K562 (cell line): ENCODE measurements around the gene ADCY9. TPM values are rescaled to one million over a fixed set of nuclear protein-coding genes. Genes with fewer than 3 reads are reported as not detected.
A peak's percentile ranks its signal among the peaks of the same experiment; 100 is the strongest.

Experiments
- ATAC-seq: fragments of 200-7000 bp; cut with Tn5 transposase; 3 replicates; pipeline ENCODE4 v1.9.1; 2020; ENCODE audit warnings: moderate library complexity
- BruUV-seq: library from RNA; stranded (reverse); fragments of 400-500 nt; replicated peaks from 2 replicates; lab custom pipeline; 2021; lab: Mats Ljungman, UMichigan
- CTCF ChIA-PET: fragments of 300-600 bp; formaldehyde crosslinking; extraction: SDS; loops from one replicate; lab custom pipeline; 2021; ENCODE audit warnings: low intra/inter-chr PET ratio; lab: Yijun Ruan, JAX
- POLR2A ChIA-PET: fragments of 300-600, 350-650 bp; sonication (Branson Sonifier 250); formaldehyde crosslinking; extraction: SDS; loops from one replicate; lab custom pipeline; 2021; ENCODE audit warnings: antibody characterized with exemption, inconsistent platforms; lab: Yijun Ruan, JAX
- DNase-seq, 4 experiments: peaks; one replicate each; pipeline versions ENCODE4 v3.0.0 to v3.0.0-alpha.2; 2011 to 2018; ENCODE audit warnings: low spot score in 3 of 4, mixed read lengths in 3 of 4; ENCODE audit errors: extremely low read depth in 1 of 4
- FAIRE-seq: peaks from 2 replicates; lab custom pipeline; 2011; peaks lifted over from hg19 to GRCh38; lab: Jason Lieb, UNC
- H2AFZ ChIP-seq: 2 replicates; pipeline ENCODE4 v1.6.0; 2011; ENCODE audit warnings: low read depth, low read length, control low read depth, inconsistent platforms
- H3K27ac ChIP-seq: fragments of 200-600 bp; 3 replicates; pipeline ENCODE4 v1.8.0; 2011; ENCODE audit warnings: low read depth, mild to moderate bottlenecking, control low read depth, inconsistent platforms, low read length, moderate library complexity, mixed read lengths; ENCODE audit errors: extremely low read depth
- H3K27me3 ChIP-seq, 2 experiments: fragments of 300-600 bp in 1 of 2; 2 replicates in 1 of 2; 3 replicates in 1 of 2; pipeline versions ENCODE4 v1.6.0 to v1.8.0; 2011; ENCODE audit warnings: inconsistent platforms in 2 of 2, low read length in 2 of 2, mild to moderate bottlenecking in 1 of 2, mixed read lengths in 1 of 2, moderate library complexity in 1 of 2; ENCODE audit not compliant: control insufficient read depth in 2 of 2, insufficient read depth in 2 of 2
- H3K36me3 ChIP-seq: fragments of 300-600 bp; 3 replicates; pipeline ENCODE4 v1.8.0; 2011; ENCODE audit warnings: mild to moderate bottlenecking, low read length, inconsistent platforms; ENCODE audit not compliant: control insufficient read depth, insufficient read depth
- H3K4me1 ChIP-seq, 2 experiments: fragments of 200-600 bp in 1 of 2; replicated peaks in 1 of 2; 2 replicates in 1 of 2; 3 replicates in 1 of 2; pipeline versions ENCODE4 v1.5.1 to v1.8.0; 2011; ENCODE audit warnings: inconsistent platforms in 2 of 2, low read length in 2 of 2, mild to moderate bottlenecking in 1 of 2, mixed read lengths in 1 of 2, moderate library complexity in 1 of 2; ENCODE audit not compliant: control insufficient read depth in 2 of 2, insufficient read depth in 2 of 2
- H3K4me2 ChIP-seq: 2 replicates; pipeline ENCODE4 v1.6.1; 2011; ENCODE audit warnings: low read length, control low read depth, inconsistent platforms, mixed read lengths; ENCODE audit not compliant: insufficient read depth
- H3K4me3 ChIP-seq: fragments of 200-600 bp; sonication (generic), shearing (Covaris generic); 2 replicates; pipeline ENCODE4 v1.5.1; 2016; ENCODE audit warnings: control low read depth, inconsistent platforms
- H3K79me2 ChIP-seq: fragments of 200-600 bp; 3 replicates; pipeline ENCODE4 v1.8.0; 2011; ENCODE audit warnings: low read length, inconsistent platforms; ENCODE audit not compliant: control insufficient read depth, insufficient read depth
- H3K9ac ChIP-seq, 2 experiments: 2 replicates each; pipeline versions ENCODE4 v1.6.0 to v1.6.1; 2011; ENCODE audit warnings: low read depth in 2 of 2, low read length in 2 of 2, control low read depth in 1 of 2, inconsistent platforms in 1 of 2, mild to moderate bottlenecking in 1 of 2, mixed read lengths in 1 of 2; ENCODE audit not compliant: insufficient read depth in 1 of 2
- H3K9me1 ChIP-seq: one replicate; pipeline ENCODE4 v1.6.0; 2011; ENCODE audit warnings: inconsistent platforms, mild to moderate bottlenecking, low read length, moderate library complexity; ENCODE audit not compliant: control insufficient read depth, insufficient read depth
- H3K9me3 ChIP-seq: replicated peaks from 2 replicates; pipeline ENCODE4 v1.5.1; 2011; ENCODE audit warnings: low read depth, low read length, inconsistent platforms; ENCODE audit not compliant: control insufficient read depth, insufficient read depth
- H4K20me1 ChIP-seq: replicated peaks from 2 replicates; pipeline ENCODE4 v1.6.1; 2011; ENCODE audit warnings: low read length, inconsistent platforms, mixed read lengths; ENCODE audit not compliant: control insufficient read depth, insufficient read depth
- RAD21 ChIP-seq, 2 experiments: fragments of 250-450 bp in 1 of 2; fragments of 450-650 bp in 1 of 2; sonication (Bioruptor Pico) in 1 of 2; formaldehyde crosslinking in 1 of 2; IDR thresholded peaks in 1 of 2; conservative IDR thresholded peaks in 1 of 2; 2 replicates each; pipeline versions ENCODE4 v1.4.0 to v1.8.0; 2020 to 2022; ENCODE audit warnings: mild to moderate bottlenecking in 2 of 2, moderate library complexity in 1 of 2
- TRIM28 ChIP-seq: fragments of 450-650 bp; IDR thresholded peaks from 2 replicates; pipeline ENCODE4 v1.6.1; 2017
- ZFP1 ChIP-seq: fragments of 450-650 bp; formaldehyde crosslinking; IDR thresholded peaks from 2 replicates; pipeline ENCODE4 v1.4.0; 2020; ENCODE audit warnings: mild to moderate bottlenecking, mixed read lengths
- ZNF561 ChIP-seq: fragments of 450-650 bp; formaldehyde crosslinking; conservative IDR thresholded peaks from 2 replicates; pipeline ENCODE4 v1.4.0; 2020; ENCODE audit warnings: mild to moderate bottlenecking, moderate library complexity
- WGBS: fragments of 100-300 bp; shearing (Covaris generic); methylation state at CpG from one replicate; pipeline ENCODE4 v1.1.6; 2016; ENCODE audit warnings: low coverage, mixed read lengths; ENCODE audit not compliant: insufficient coverage; ENCODE audit errors: missing lambda C conversion rate; 5-methylcytosine and 5-hydroxymethylcytosine counted together
- in situ Hi-C: fragments of 300-500 bp; cut with MboI; formaldehyde crosslinking; loops from 4 replicates; pipeline ENCODE4 v1.15.0; 2018; ENCODE audit warnings: inconsistent platforms, mixed read lengths
- intact Hi-C: fragments of 100-400 bp; cut with micrococcal nuclease; formaldehyde crosslinking; loops from 2 replicates; pipeline ENCODE4 v1.14.2; 2022
- polyA plus RNA-seq, 8 experiments: library from polyadenylated mRNA; depleted of rRNA in 4 of 8; stranded (reverse) in 5 of 8; unstranded in 3 of 8; fragments of >200 nt; fragmentation: Nextera tagmentation in 2 of 8; fragmentation: Illumina TruSeq in 1 of 8; extraction: Ambion mirVana in 2 of 8; extraction: Trizol in 1 of 8; gene quantifications; 2 replicates each; pipeline versions ENCODE4 v1.2.1 to v1.2.3, GENCODE V29; 2011 to 2014; ENCODE audit warnings: inconsistent platforms in 1 of 8, missing spikeins in 1 of 8
- total RNA-seq, 7 experiments: library from RNA; depleted of rRNA in 6 of 7; stranded (reverse); fragments of >200 nt in 6 of 7; fragmentation: Illumina TruSeq in 2 of 7; extraction: Trizol in 2 of 7; gene quantifications; 2 replicates each; pipeline versions ENCODE4 v1.2.1 to v1.2.3, GENCODE V29; 2011 to 2021; ENCODE audit warnings: low replicate concordance in 1 of 7
- TF ChIP-seq, protein P1 (sequence below), 3 experiments: fragments of 200-800 bp in 1 of 3; sonication (Bioruptor generic) in 1 of 3; sonication (generic) in 1 of 3; formaldehyde crosslinking in 1 of 3; IDR thresholded peaks; 2 replicates each; pipeline versions ENCODE4 v1.6.1 to v1.8.0; 2016 to 2022; ENCODE audit warnings: mild to moderate bottlenecking in 2 of 3, missing compliant biosample characterization in 2 of 3, missing genetic modification characterization in 2 of 3, missing genetic modification reagents in 1 of 3

ADCY9 gene
- total and polyA plus RNA-seq, 9 of the 15 experiments (the other 6 are each of a cell fraction or from before 2014, with no cell fraction given), result 0.03 to 0.29 (median 0.17) TPM

- CTCF ChIA-PET, result no interaction called here
- Histone ChIP-seq H3K27ac (no peak overlapping the region), H3K9ac (no peak overlapping the region), H3K27me3 (peaks cover 25 to 64% of the 10 kb centered on the region in 2 experiments), H3K79me2 (no peaks in the 10 kb centered on the region), H3K9me3 (peaks cover 12% of the 10 kb centered on the region), H3K4me3 (no peak overlapping the region), H2AFZ (no peak overlapping the region), H3K4me2 (no peak overlapping the region), H4K20me1 (no peaks in the 10 kb centered on the region), H3K36me3 (no peaks in the 10 kb centered on the region), H3K4me1 (no peaks in the 10 kb centered on the region; a peak in 1 of 5 replicates), H3K9me1 (no peaks in the 10 kb centered on the region)
- TF ChIP-seq RAD21 (CRISPR knock-in tag; conservative IDR thresholded peaks at IDR 0.05 in 1 of 2, IDR thresholded peaks at IDR 0.05 in 1 of 2) (no peak), ZNF561 (CRISPR knock-in tag) (no peak)
- DNase-seq (no peak), FAIRE-seq (no peak), ATAC-seq (no peak)
- 4% methylated on average over 8 of the region's 8 CpGs for WGBS
- intact Hi-C loops (no loop called here), in situ Hi-C loops (no loop called here)
- POLR2A ChIA-PET, result interaction anchor here (0.6 kb wide), 1 partner anchor 26 kb away, joined by 3 read pairs; no protein-coding TSS in a partner anchor
- BruUV-seq, result no TSS peak
Observed at GRCh38 chr16:3920206-3920605, 196.0 kb downstream of the ADCY9 start.

- TF ChIP-seq ZFP1 (CRISPR knock-in tag), result peak; percentile 90
- TF ChIP-seq TRIM28, result 0 out of 2 replicates have a peak, but pooled peaks have one; percentile 48
- TF ChIP-seq, protein P1, sequence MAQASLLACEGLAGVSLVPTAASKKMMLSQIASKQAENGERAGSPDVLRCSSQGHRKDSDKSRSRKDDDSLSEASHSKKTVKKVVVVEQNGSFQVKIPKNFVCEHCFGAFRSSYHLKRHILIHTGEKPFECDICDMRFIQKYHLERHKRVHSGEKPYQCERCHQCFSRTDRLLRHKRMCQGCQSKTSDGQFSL (CRISPR knock-in tag; IDR thresholded peaks at IDR 0.05), result no peak
- TF ChIP-seq, protein P1 (tag; IDR thresholded peaks at IDR 0.05), result no peak
- DNase-seq (no peak), ATAC-seq (no peak), FAIRE-seq (no peak)
- CTCF ChIA-PET, result no interaction called here
- no peaks in the 10 kb centered on the region for H3K36me3 ChIP-seq
- POLR2A ChIA-PET, result no interaction called here
- no peaks in the 10 kb centered on the region for H3K9me1 ChIP-seq
- no TSS peak for BruUV-seq
- H3K27me3 ChIP-seq, result peaks cover 24 to 72% of the 10 kb centered on the region in 2 experiments
- H3K4me1 ChIP-seq, result no peaks in the 10 kb centered on the region; a peak in 1 of 5 replicates
- H4K20me1 ChIP-seq, result no peaks in the 10 kb centered on the region
- H3K9me3 ChIP-seq, result peaks cover 12% of the 10 kb centered on the region
- no peak overlapping the region for H3K4me2 ChIP-seq
- no peak overlapping the region for H3K27ac ChIP-seq
- H3K79me2 ChIP-seq, result no peaks in the 10 kb centered on the region
- in situ Hi-C loops, result no loop called here
- no peak overlapping the region for H2AFZ ChIP-seq
- no peak overlapping the region for H3K4me3 ChIP-seq
- intact Hi-C loops, result no loop called here
- no peak overlapping the region for H3K9ac ChIP-seq
- 5% methylated on average over 6 of the region's 6 CpGs for WGBS
Observed at GRCh38 chr16:3919413-3919812, 196.8 kb downstream of the ADCY9 start.
